Mammary epithelial cell (primary cell): ENCODE results near the gene MAP3K7.

Experiments
- EZH2 ChIP-seq: IDR thresholded peaks from 2 replicates; pipeline ENCODE4 v1.6.1; 2012; ENCODE audit warnings: low read length, inconsistent platforms, borderline replicate concordance
- TF ChIP-seq, protein P1 (sequence below), 2 donors: IDR thresholded peaks in 1 of 2; conservative IDR thresholded peaks in 1 of 2; 2 replicates each; pipeline ENCODE4 v1.5.1; 2011 to 2012; ENCODE audit warnings: inconsistent platforms in 2 of 2, low read length in 2 of 2, mild to moderate bottlenecking in 2 of 2, control low read depth in 1 of 2, low read depth in 1 of 2; ENCODE audit not compliant: insufficient read depth in 1 of 2; ENCODE audit errors: extremely low read depth in 1 of 2

DNA sequence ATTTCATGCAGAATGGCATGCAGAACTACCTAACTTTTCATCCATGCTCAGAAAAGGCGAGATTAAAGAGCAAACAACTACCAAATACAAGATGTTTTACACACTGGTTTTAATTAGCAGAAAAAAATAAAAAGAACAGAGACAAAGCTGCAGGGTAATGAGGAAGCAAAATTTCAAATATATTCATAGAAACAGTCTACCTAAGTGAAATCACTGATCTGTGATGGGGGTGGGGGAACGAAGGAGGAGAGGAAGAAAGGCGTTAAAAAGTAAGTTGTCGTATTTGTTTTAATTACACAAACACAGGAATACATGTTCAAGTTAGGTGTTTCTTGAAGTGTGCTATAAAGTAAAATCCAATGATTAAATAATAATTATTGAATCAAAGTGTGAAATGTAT, 42.1 kb downstream of the MAP3K7 start:
- TF ChIP-seq, protein P1, sequence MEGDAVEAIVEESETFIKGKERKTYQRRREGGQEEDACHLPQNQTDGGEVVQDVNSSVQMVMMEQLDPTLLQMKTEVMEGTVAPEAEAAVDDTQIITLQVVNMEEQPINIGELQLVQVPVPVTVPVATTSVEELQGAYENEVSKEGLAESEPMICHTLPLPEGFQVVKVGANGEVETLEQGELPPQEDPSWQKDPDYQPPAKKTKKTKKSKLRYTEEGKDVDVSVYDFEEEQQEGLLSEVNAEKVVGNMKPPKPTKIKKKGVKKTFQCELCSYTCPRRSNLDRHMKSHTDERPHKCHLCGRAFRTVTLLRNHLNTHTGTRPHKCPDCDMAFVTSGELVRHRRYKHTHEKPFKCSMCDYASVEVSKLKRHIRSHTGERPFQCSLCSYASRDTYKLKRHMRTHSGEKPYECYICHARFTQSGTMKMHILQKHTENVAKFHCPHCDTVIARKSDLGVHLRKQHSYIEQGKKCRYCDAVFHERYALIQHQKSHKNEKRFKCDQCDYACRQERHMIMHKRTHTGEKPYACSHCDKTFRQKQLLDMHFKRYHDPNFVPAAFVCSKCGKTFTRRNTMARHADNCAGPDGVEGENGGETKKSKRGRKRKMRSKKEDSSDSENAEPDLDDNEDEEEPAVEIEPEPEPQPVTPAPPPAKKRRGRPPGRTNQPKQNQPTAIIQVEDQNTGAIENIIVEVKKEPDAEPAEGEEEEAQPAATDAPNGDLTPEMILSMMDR (conservative IDR thresholded peaks at IDR 0.05 in 1 of 2, IDR thresholded peaks at IDR 0.05 in 1 of 2; ENCODE audit: extremely low read depth in 1 of 2, insufficient read depth in 1 of 2, low read depth in 1 of 2, low read length in 2 of 2): no peak
- no peak for TF ChIP-seq EZH2
